ENCODE data around the gene REEP3.

Gene REEP3

GRCh38 chr10:63588436-63589167 lies 67.4 kb downstream of the REEP3 start:
- Histone ChIP-seq H3K27me3 (replicated peaks; ENCODE audit: insufficient read depth, low read length) (no peaks in the 10 kb centered on the region), H3K36me3 (replicated peaks; ENCODE audit: insufficient read depth, low read length) (no peaks in the 10 kb centered on the region), H3K79me2 (ENCODE audit: low read length) (no peaks in the 10 kb centered on the region), H3K27ac (ENCODE audit: low read length) (no peak overlapping the region), H3K4me3 (ENCODE audit: low read length) (no peak overlapping the region), H3K4me2 (ENCODE audit: low read depth, low read length) (no peak overlapping the region), H3K9me3 (replicated peaks; ENCODE audit: insufficient read depth, low read length) (no peaks in the 10 kb centered on the region), H4K20me1 (ENCODE audit: insufficient read depth, low read length) (no peaks in the 10 kb centered on the region), H2AFZ (ENCODE audit: low read length) (no peak overlapping the region), H3K9ac (ENCODE audit: low read length) (no peak overlapping the region), H3K4me1 (ENCODE audit: low read length) (no peaks in the 10 kb centered on the region), H3K9me2 (replicated peaks; ENCODE audit: insufficient read depth, low read length) (no peaks in the 10 kb centered on the region), H3F3A (ENCODE audit: insufficient read depth, low read length) (no peaks in the 10 kb centered on the region)
- TF ChIP-seq EZH2 (optimal IDR thresholded peaks at IDR 0.05; ENCODE audit: low read depth, low read length) (no peak), CTCF (IDR thresholded peaks at IDR 0.05; ENCODE audit: low read length) (no peak), EZH2phosphoT487 (IDR thresholded peaks at IDR 0.05; ENCODE audit: low read length) (no peak)
- DNase-seq = no peak

- no peaks in the 10 kb centered on the region for H3K27me3 ChIP-seq (replicated peaks; ENCODE audit: insufficient read depth, low read length)
- H3K9me2 ChIP-seq (replicated peaks; ENCODE audit: insufficient read depth, low read length) = no peaks in the 10 kb centered on the region
- H3K9me3 ChIP-seq (replicated peaks; ENCODE audit: insufficient read depth, low read length) = no peaks in the 10 kb centered on the region
- no peaks in the 10 kb centered on the region for H3K36me3 ChIP-seq (replicated peaks; ENCODE audit: insufficient read depth, low read length)
- no peak for DNase-seq
- H3K27ac ChIP-seq (ENCODE audit: low read length) = no peak overlapping the region
- H3K9ac ChIP-seq (ENCODE audit: low read length) = no peak overlapping the region
- H2AFZ ChIP-seq (ENCODE audit: low read length) = no peak overlapping the region
- no peak overlapping the region for H3K4me2 ChIP-seq (ENCODE audit: low read depth, low read length)
- no peaks in the 10 kb centered on the region for H3F3A ChIP-seq (ENCODE audit: insufficient read depth, low read length)
- no peaks in the 10 kb centered on the region for H4K20me1 ChIP-seq (ENCODE audit: insufficient read depth, low read length)
- no peak overlapping the region for H3K4me3 ChIP-seq (ENCODE audit: low read length)
- no peaks in the 10 kb centered on the region for H3K79me2 ChIP-seq (ENCODE audit: low read length)
- TF ChIP-seq CTCF (IDR thresholded peaks at IDR 0.05; ENCODE audit: low read length) (no peak), EZH2phosphoT487 (IDR thresholded peaks at IDR 0.05; ENCODE audit: low read length) (no peak), EZH2 (optimal IDR thresholded peaks at IDR 0.05; ENCODE audit: low read depth, low read length) (no peak)
- no peaks in the 10 kb centered on the region for H3K4me1 ChIP-seq (ENCODE audit: low read length)
These were observed 70.6 kb downstream of the REEP3 start for GRCh38 chr10:63591600-63592379.

GRCh38 chr10:63593576-63593975 lies 72.4 kb downstream of the REEP3 start:
- Histone ChIP-seq H3K9me2 (replicated peaks; ENCODE audit: insufficient read depth, low read length) (no peaks in the 10 kb centered on the region), H3K79me2 (ENCODE audit: low read length) (no peaks in the 10 kb centered on the region), H3K4me1 (ENCODE audit: low read length) (no peaks in the 10 kb centered on the region), H3K9me3 (replicated peaks; ENCODE audit: insufficient read depth, low read length) (no peaks in the 10 kb centered on the region), H2AFZ (ENCODE audit: low read length) (no peak overlapping the region), H3F3A (ENCODE audit: insufficient read depth, low read length) (no peaks in the 10 kb centered on the region; the same call in 1 of the 2 replicates), H3K4me3 (ENCODE audit: low read length) (no peak overlapping the region), H4K20me1 (ENCODE audit: insufficient read depth, low read length) (no peaks in the 10 kb centered on the region), H3K27ac (ENCODE audit: low read length) (no peak overlapping the region), H3K9ac (ENCODE audit: low read length) (no peak overlapping the region), H3K36me3 (replicated peaks; ENCODE audit: insufficient read depth, low read length) (no peaks in the 10 kb centered on the region), H3K4me2 (ENCODE audit: low read depth, low read length) (no peak overlapping the region), H3K27me3 (replicated peaks; ENCODE audit: insufficient read depth, low read length) (no peaks in the 10 kb centered on the region)
- DNase-seq = no peak
- no peak for TF ChIP-seq EZH2phosphoT487 (IDR thresholded peaks at IDR 0.05; ENCODE audit: low read length)
- TF ChIP-seq EZH2 (optimal IDR thresholded peaks at IDR 0.05; ENCODE audit: low read depth, low read length) = no peak
- TF ChIP-seq CTCF (IDR thresholded peaks at IDR 0.05; ENCODE audit: low read length) = no peak

Measured in MM.1S (cell line).